Astrocyte (in vitro differentiated cells and primary cell): ENCODE results near the gene FAM81A. TPM values are rescaled to one million over a fixed set of nuclear protein-coding genes. Genes with fewer than 3 reads are reported as not detected.

Experiments
- DNase-seq: peaks from one replicate; pipeline ENCODE4 v3.0.0-alpha.2; 2010; ENCODE audit warnings: low read depth
- FAIRE-seq: peaks from 2 replicates; lab custom pipeline; 2011; peaks lifted over from hg19 to GRCh38; lab: Jason Lieb, UNC
- H2AFZ ChIP-seq: 2 replicates; pipeline ENCODE4 v1.6.0; 2012; ENCODE audit warnings: low read depth, low read length, inconsistent platforms
- H3K27ac ChIP-seq: 2 replicates; pipeline ENCODE4 v1.5.1; 2011; ENCODE audit warnings: low read depth, low read length, inconsistent platforms
- H3K27me3 ChIP-seq: 2 replicates; pipeline ENCODE4 v1.6.0; 2011; ENCODE audit warnings: low read length, inconsistent platforms; ENCODE audit not compliant: insufficient read depth
- H3K36me3 ChIP-seq: 2 replicates; pipeline ENCODE4 v1.5.1; 2011; ENCODE audit warnings: low read length, inconsistent platforms; ENCODE audit not compliant: insufficient read depth
- H3K4me1 ChIP-seq: 2 replicates; pipeline ENCODE4 v1.5.1; 2011; ENCODE audit warnings: low read length, inconsistent platforms; ENCODE audit not compliant: insufficient read depth
- H3K4me2 ChIP-seq: 2 replicates; pipeline ENCODE4 v1.6.0; 2012; ENCODE audit warnings: low read length, inconsistent platforms
- H3K4me3 ChIP-seq: 2 replicates; pipeline ENCODE4 v1.5.1; 2011; ENCODE audit warnings: low read depth, mild to moderate bottlenecking, low read length, inconsistent platforms; ENCODE audit not compliant: insufficient read depth
- H3K79me2 ChIP-seq: 2 replicates; pipeline ENCODE4 v1.6.0; 2012; ENCODE audit warnings: mild to moderate bottlenecking, low read length, inconsistent platforms; ENCODE audit not compliant: insufficient read depth
- H3K9ac ChIP-seq: 2 replicates; pipeline ENCODE4 v1.6.0; 2012; ENCODE audit warnings: mild to moderate bottlenecking, low read length, inconsistent platforms
- H3K9me3 ChIP-seq: 2 replicates; pipeline ENCODE4 v1.5.1; 2012; ENCODE audit warnings: low read depth, mild to moderate bottlenecking, low read length, inconsistent platforms; ENCODE audit not compliant: insufficient read depth
- H4K20me1 ChIP-seq: 2 replicates; pipeline ENCODE4 v1.6.0; 2012; ENCODE audit warnings: low read length, inconsistent platforms; ENCODE audit not compliant: insufficient read depth
- H3K27ac Mint-ChIP-seq: one replicate; pipeline ENCODE4 v1.8.0; 2021; ENCODE audit warnings: mild to moderate bottlenecking, mixed read lengths; ENCODE audit not compliant: unreplicated experiment
- H3K27me3 Mint-ChIP-seq: one replicate; pipeline ENCODE4 v1.8.0; 2021; ENCODE audit warnings: low read depth, mixed read lengths; ENCODE audit not compliant: unreplicated experiment
- H3K36me3 Mint-ChIP-seq: one replicate; pipeline ENCODE4 v1.8.0; 2021; ENCODE audit warnings: low read depth, mixed read lengths; ENCODE audit not compliant: unreplicated experiment
- H3K4me1 Mint-ChIP-seq: one replicate; pipeline ENCODE4 v1.8.0; 2021; ENCODE audit warnings: low read depth, mixed read lengths; ENCODE audit not compliant: unreplicated experiment
- H3K4me3 Mint-ChIP-seq: one replicate; pipeline ENCODE4 v1.8.0; 2021; ENCODE audit warnings: mild to moderate bottlenecking, moderate library complexity, mixed read lengths; ENCODE audit not compliant: unreplicated experiment
- H3K9me3 Mint-ChIP-seq: one replicate; pipeline ENCODE4 v1.8.0; 2021; ENCODE audit warnings: mild to moderate bottlenecking, mixed read lengths; ENCODE audit not compliant: unreplicated experiment
- EZH2 ChIP-seq: IDR thresholded peaks from 2 replicates; pipeline ENCODE4 v1.6.1; 2012; ENCODE audit warnings: mild to moderate bottlenecking, low read length, inconsistent platforms; ENCODE audit not compliant: insufficient read depth
- total RNA-seq: library from RNA; stranded (reverse); gene quantifications from 2 replicates; pipeline ENCODE4 v1.2.1, GENCODE V29; 2021
- TF ChIP-seq, protein P1 (sequence below): IDR thresholded peaks from 2 replicates; pipeline ENCODE4 v1.5.1; 2011; ENCODE audit warnings: low read depth, mild to moderate bottlenecking, inconsistent platforms, low read length, moderate library complexity; ENCODE audit not compliant: insufficient read depth

Gene FAM81A
- total RNA-seq, 1 donor from 2014 or later, result 0.73 TPM

DNA sequence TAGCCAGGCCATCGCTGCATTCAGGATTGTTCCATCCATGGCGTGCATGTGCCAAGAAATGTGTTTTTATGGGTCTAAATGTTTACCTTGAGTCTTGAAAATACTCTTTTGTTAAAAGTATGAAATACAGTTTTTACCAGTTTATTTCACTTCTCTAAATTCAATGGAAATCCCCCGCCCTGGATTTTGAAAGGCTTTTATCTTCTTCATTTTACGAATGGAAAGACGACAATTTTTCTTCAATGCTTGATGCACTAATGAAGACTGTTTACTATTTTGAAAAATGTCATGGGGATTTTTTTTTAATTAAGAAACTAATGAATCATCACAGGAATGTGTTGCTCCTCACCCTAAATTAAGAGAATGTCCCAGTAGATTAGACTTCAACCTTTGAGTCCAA is 83.5 kb downstream of the FAM81A start:
- Histone ChIP-seq H3K27me3 (no peaks in the 10 kb centered on the region), H3K4me1 (no peaks in the 10 kb centered on the region), H3K27ac (no peak overlapping the region), H3K79me2 (no peaks in the 10 kb centered on the region), H3K4me3 (no peak overlapping the region), H3K4me2 (no peak overlapping the region), H3K36me3 (no peaks in the 10 kb centered on the region), H3K9ac (no peak overlapping the region), H4K20me1 (no peaks in the 10 kb centered on the region), H2AFZ (no peak overlapping the region), H3K9me3 (no peaks in the 10 kb centered on the region)
- H3K4me1 Mint-ChIP-seq, result no peaks in the 10 kb centered on the region
- no peak for FAIRE-seq
- no peak overlapping the region for H3K4me3 Mint-ChIP-seq
- H3K36me3 Mint-ChIP-seq, result no peaks in the 10 kb centered on the region
- DNase-seq, result no peak
- H3K27ac Mint-ChIP-seq, result no peak overlapping the region
- H3K9me3 Mint-ChIP-seq, result no peaks in the 10 kb centered on the region
- TF ChIP-seq EZH2, result no peak
- TF ChIP-seq, protein P1, sequence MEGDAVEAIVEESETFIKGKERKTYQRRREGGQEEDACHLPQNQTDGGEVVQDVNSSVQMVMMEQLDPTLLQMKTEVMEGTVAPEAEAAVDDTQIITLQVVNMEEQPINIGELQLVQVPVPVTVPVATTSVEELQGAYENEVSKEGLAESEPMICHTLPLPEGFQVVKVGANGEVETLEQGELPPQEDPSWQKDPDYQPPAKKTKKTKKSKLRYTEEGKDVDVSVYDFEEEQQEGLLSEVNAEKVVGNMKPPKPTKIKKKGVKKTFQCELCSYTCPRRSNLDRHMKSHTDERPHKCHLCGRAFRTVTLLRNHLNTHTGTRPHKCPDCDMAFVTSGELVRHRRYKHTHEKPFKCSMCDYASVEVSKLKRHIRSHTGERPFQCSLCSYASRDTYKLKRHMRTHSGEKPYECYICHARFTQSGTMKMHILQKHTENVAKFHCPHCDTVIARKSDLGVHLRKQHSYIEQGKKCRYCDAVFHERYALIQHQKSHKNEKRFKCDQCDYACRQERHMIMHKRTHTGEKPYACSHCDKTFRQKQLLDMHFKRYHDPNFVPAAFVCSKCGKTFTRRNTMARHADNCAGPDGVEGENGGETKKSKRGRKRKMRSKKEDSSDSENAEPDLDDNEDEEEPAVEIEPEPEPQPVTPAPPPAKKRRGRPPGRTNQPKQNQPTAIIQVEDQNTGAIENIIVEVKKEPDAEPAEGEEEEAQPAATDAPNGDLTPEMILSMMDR, result no peak
- no peaks in the 10 kb centered on the region for H3K27me3 Mint-ChIP-seq

DNA sequence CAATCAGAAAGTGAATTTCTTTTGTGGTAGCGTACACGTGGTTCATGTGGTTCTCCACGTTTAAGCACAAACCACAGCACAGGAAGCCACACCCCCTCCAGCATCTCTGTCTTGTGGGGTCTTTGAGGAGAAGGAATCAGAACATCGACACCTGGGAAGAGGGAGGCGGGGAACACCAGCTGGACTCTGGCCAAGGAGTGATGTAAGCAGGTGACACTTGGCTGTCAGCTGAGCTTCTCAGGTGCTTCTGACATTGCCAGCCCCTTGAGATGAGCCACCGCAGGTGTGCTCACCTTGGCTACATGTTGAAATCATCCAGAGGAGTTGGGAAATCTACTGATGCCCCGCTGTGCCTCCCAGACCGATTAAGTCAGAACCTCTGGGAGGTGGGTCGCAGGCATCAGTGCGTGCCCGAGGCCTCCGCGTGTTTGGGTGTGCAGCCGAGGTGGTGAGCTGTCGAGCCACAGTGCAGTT is 85.0 kb downstream of the FAM81A start:
- DNase-seq, result no peak
- Histone ChIP-seq H3K79me2 (no peaks in the 10 kb centered on the region), H3K4me3 (no peak overlapping the region), H3K9ac (no peak overlapping the region), H3K27ac (no peak overlapping the region), H2AFZ (no peak overlapping the region), H3K4me2 (no peak overlapping the region), H3K27me3 (no peaks in the 10 kb centered on the region), H3K9me3 (no peaks in the 10 kb centered on the region), H3K36me3 (no peaks in the 10 kb centered on the region), H3K4me1 (no peaks in the 10 kb centered on the region), H4K20me1 (no peaks in the 10 kb centered on the region)
- H3K27ac Mint-ChIP-seq, result no peak overlapping the region
- peaks cover 2% of the 10 kb centered on the region for H3K36me3 Mint-ChIP-seq
- no peaks in the 10 kb centered on the region for H3K4me1 Mint-ChIP-seq
- H3K4me3 Mint-ChIP-seq, result no peak overlapping the region
- FAIRE-seq, result no peak
- TF ChIP-seq, protein P1, result no peak
- no peak for TF ChIP-seq EZH2
- H3K9me3 Mint-ChIP-seq, result no peaks in the 10 kb centered on the region
- no peaks in the 10 kb centered on the region for H3K27me3 Mint-ChIP-seq

DNA sequence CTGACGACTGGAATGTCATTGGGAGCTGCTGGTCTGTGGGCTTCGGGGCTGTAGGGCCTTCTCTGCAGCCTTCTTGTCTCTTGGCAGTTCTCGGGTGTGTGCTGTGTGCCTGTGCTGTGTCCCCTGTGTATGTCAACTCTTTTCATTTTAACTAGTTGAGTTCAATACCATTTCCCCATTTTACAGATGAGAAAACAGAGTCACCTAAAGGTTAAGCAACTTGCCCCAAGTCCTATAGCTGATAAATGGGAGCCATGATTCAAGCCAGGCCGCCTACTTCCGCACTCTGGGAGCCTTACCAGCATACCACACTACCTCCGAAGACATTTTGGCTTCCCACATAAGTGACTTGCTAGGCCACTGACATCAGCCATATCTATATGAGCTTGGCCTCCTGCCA is 85.7 kb downstream of the FAM81A start:
- Mint-ChIP-seq H3K27ac (no peak overlapping the region), H3K36me3 (peaks cover 2% of the 10 kb centered on the region), H3K4me1 (no peaks in the 10 kb centered on the region), H3K4me3 (no peak overlapping the region), H3K27me3 (no peaks in the 10 kb centered on the region), H3K9me3 (no peaks in the 10 kb centered on the region)
- no peak overlapping the region for H3K4me2 ChIP-seq
- FAIRE-seq (no peak), DNase-seq (no peak)
- H3K9ac ChIP-seq, result no peak overlapping the region
- H3K9me3 ChIP-seq, result no peaks in the 10 kb centered on the region
- no peak overlapping the region for H3K27ac ChIP-seq
- H3K4me1 ChIP-seq, result no peaks in the 10 kb centered on the region
- H3K79me2 ChIP-seq, result no peaks in the 10 kb centered on the region
- no peak for TF ChIP-seq EZH2
- TF ChIP-seq, protein P1, result no peak
- no peak overlapping the region for H3K4me3 ChIP-seq
- H4K20me1 ChIP-seq, result no peaks in the 10 kb centered on the region
- H2AFZ ChIP-seq, result no peak overlapping the region
- H3K36me3 ChIP-seq, result no peaks in the 10 kb centered on the region
- no peaks in the 10 kb centered on the region for H3K27me3 ChIP-seq
